NCI-H1436 treated with DMSO at 0.1 percent for 48 hours (cell line): Measurements from ENCODE around the gene LRRC4C.
"Not testable (repeated sequence)": the region's sequence is repeated elsewhere in the genome, so short reads cannot be mapped to it uniquely, and the experiment has no call there.

ENCODE experiments used
- DNase-seq: peaks from one replicate; lab custom pipeline; 2025; lab: John Stamatoyannopoulos, UW

LRRC4C gene

GRCh38 chr11:41018224-41018623 is 441.2 kb downstream of the LRRC4C start:
- DNase-seq, result no peak

- DNase-seq, result no peak
Observed at GRCh38 chr11:41010361-41011050, 448.9 kb downstream of the LRRC4C start.

GRCh38 chr11:41005986-41006385 is 453.5 kb downstream of the LRRC4C start:
- no peak for DNase-seq

DNA sequence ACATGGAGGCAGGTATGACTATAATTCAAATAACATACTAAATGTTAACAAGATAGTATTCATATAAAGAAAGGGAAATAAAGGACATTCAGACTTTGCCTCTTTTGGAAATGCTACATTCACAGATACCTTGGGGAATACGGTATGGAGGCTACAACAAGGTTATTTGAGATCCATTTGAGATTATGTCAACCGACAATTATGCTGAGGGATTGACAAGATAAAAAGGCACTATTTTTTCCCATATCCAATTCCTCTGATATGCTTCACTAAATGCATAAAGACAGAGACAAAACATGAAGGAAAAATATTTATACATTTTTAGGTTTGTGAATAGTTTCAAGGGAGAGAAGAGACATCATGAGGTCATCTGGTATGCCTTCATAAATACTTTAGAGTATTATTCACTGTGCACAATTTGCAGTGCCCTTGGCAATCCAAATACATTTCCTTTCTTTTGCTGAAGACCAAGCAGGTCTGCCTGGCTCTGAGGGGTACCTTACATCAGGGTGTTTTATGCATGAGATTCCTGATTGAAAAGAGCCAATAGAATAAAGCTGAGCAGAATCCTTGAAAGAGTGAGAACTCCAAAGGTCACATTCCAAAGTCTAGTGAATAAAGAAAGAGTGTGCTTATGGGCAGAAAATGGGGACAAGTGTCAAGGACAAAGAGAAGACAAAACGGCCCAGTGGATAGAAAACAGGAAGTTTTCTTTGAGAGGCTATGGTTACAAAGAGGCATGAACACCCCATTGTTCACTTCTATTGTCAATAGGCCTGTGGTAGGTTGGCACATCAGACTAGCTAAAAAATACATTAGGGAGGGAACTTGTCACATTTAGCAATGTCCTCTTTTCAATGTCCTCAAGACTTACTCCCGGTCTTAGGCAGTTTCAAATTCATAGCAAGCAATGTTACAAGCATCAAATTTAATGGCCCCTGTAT is 455.8 kb downstream of the LRRC4C start:
- DNase-seq, result no peak

- DNase-seq, result no peak
Observed at GRCh38 chr11:40998920-40999319, 460.5 kb downstream of the LRRC4C start.

DNA sequence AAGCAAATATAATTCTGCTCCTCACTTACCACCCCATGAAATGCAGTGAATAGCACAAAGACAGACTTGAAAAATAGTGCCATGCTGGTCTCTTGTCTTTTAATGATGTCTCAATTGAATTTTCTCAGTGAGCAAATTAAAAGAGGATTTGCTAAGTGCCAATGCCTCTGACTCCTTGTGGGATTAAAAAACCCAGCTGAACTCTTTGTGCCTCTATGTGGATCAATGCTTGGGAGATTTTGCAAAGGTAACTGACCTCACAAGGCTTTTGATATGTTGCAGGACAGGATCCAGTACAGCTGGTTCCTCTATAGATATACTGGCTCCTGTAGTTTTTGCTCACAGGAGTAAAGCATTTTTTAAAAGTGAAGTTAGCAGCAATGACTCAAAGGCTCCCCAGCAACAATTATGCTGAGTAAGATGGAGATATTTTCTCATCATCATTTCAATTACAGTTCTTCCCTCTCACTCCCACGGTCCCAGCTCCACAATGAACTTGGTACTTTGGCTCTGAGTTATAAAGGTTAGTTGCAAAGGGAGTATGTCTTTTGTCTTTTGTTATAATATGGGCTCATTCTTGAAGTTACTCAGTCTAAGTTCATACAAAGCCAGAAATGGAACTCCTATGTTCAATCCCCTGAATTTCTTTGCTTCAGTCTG is 471.5 kb downstream of the LRRC4C start:
- no peak for DNase-seq

DNA sequence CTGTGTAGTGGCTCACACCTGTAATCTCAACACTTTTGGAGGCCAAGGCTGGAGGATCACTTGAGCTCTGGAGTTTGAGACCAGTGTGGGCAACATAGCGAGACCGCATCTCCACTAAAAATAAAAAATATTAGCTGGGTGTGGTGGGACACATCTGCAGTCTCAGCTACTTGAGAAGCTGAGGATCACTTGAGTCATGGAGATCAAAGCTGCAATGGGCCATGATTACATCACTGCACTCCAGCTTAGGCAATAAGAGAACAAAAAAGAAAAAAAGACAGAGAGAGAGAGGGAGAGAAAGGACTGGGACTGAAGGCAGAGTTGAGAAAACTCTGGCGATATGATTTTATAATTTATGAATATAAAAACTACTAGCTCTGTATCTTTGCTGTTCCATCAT is 473.1 kb downstream of the LRRC4C start:
- DNase-seq, result no peak

DNA sequence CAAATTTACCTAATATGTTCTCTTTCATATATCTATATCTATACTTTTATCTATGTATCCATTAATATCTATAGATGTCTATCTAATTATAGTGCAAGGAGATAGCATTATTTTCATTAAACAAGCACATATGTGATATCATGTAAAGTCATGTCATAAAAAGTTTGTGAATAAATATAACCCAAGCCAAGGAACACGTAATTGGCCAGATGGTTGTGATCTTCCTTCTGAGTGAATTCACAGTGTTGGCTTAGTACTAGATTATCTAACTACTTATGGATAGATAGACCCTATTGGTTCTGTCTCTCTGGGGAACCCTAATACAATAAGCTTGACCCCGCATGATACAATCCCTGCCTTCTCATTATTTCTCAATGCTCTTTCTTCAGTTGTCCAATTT is 484.4 kb downstream of the LRRC4C start:
- DNase-seq, result no peak

- DNase-seq, result no peak
Observed at GRCh38 chr11:40974186-40974795, 485.2 kb downstream of the LRRC4C start.

DNA sequence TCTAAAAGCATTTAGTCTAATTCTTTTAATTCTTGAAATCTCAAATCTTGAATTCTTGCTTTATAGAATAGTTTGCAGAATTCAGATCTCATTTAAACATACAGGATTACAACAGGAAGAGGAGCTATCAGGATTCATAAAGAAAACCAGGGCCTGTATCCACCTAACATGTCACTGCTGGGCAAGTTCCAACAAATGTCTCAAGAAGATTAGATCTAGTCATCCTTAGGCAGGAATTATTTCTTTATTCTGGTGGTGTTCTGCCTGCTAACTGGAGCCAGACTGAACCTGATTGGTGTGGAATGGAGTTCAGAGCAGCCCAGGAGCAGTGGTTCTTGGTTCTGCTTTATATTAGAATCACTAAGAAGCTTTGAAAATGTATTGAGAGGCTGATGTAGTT is 500.7 kb downstream of the LRRC4C start:
- no peak for DNase-seq

- DNase-seq, result no peak
Observed at GRCh38 chr11:40952479-40952878, 507.0 kb downstream of the LRRC4C start.

GRCh38 chr11:40938002-40938401 is 521.5 kb downstream of the LRRC4C start:
- no peak for DNase-seq

DNA sequence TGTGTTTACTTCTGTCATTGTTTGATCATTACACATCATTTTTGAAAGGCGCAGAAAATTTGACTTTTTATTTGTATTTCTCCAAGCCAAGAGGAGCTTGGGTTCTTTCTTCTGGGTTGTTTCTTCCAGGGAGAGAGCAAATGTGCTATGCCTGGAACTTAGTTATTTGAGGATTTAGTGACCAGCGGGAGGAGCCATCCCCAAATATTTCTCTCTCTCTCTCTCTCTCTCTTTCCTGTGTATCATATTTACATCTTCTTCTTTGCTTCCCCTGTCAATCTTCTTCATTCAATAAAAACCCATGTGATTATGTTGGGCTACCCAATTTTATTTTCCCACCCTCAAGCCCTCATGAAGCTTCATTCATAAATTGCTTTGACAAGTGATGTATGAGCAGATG is 534.5 kb downstream of the LRRC4C start:
- DNase-seq, result no peak

DNA sequence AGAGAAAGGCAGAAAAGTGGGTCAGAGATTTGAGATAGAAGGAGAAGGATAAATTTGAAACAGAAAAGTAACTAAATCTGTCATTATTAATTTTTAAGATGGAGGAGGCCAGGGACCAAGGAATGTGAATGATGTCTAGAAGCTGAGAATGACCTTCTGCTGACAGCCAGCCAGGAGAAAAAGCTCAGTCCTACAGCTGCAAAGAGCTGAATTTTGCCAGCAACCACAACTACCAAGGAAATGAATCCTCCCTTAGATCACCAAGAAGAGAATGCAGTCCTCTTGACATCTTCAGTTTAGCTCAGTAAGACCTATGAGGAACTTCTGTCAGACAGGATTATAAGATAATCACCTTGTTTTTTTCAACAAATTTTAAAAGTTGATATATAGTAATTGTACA is 538.2 kb downstream of the LRRC4C start:
- DNase-seq, result no peak

- DNase-seq, result not testable (repeated sequence)
Observed at GRCh38 chr11:40910774-40911173, 548.7 kb downstream of the LRRC4C start.

DNA sequence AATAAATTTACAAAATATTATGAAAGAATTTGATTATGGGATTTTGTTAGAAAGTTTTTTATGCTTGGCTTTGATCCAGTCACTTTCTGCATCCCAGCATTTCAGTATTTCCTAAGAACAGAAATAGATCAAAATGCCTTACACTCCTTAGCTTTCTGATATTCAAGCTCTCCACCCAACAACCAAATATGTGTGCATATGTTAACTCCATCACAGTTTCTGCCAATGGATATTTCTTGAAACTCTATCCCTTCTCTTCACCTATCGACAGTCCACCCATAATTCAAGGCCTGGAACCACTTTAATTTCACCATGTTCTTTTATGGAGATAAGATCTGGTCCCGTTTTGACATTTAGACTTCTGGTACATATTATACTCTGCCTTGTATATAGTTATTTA is 565.0 kb downstream of the LRRC4C start:
- no peak for DNase-seq

- no peak for DNase-seq
Observed at GRCh38 chr11:40885250-40885954, 574.0 kb downstream of the LRRC4C start.

- DNase-seq, result no peak
Observed at GRCh38 chr11:40882301-40882700, 577.2 kb downstream of the LRRC4C start.

- DNase-seq, result no peak
Observed at GRCh38 chr11:40879911-40880310, 579.5 kb downstream of the LRRC4C start.

- no peak for DNase-seq
Observed at GRCh38 chr11:40877981-40878380, 581.5 kb downstream of the LRRC4C start.

DNA sequence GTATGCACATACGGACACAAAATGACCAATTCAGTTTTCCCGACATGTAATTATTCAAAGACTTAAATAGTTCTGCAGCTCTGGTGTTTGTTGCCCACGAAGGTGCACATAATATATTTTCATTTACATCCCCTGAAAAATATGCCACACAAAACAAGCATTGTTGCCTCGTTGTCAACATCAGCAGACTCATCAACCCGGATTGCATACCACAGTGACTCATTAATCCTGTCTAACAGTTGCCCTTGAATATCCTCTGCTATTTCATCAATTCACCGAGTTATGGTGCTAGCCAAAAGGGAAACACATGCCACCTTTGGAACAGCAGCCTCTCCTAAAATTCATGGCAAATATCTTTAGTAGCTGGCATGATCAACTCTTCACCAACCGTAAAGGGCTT is 582.2 kb downstream of the LRRC4C start:
- no peak for DNase-seq
